SK-N-SH (cell line): ENCODE measurements around the gene TMEM192. TPM values are rescaled to one million over a fixed set of nuclear protein-coding genes. Genes with fewer than 3 reads are reported as not detected.

Experiments
- CTCF ChIA-PET: fragments of 300-600, 350-600 bp; formaldehyde crosslinking; extraction: SDS; loops from one replicate; lab custom pipeline; 2021; lab: Yijun Ruan, JAX
- POLR2A ChIA-PET: fragments of 350-600 bp; sonication (Branson Sonifier 250); formaldehyde crosslinking; extraction: SDS; loops from one replicate; lab custom pipeline; 2020; ENCODE audit warnings: antibody characterized with exemption, inconsistent platforms; lab: Yijun Ruan, JAX
- DNase-seq: peaks from one replicate; pipeline ENCODE4 v3.0.0; 2012
- H2AFZ ChIP-seq: fragments of 200-600 bp; sonication (generic); 2 replicates; pipeline ENCODE4 v1.8.1; 2016; ENCODE audit warnings: antibody characterized with exemption, mild to moderate bottlenecking, low read depth
- H3F3A ChIP-seq: fragments of 200-600 bp; sonication (generic); replicated peaks from 2 replicates; pipeline ENCODE3; 2016; ENCODE audit warnings: antibody characterized with exemption, mild to moderate bottlenecking; ENCODE audit not compliant: insufficient read depth
- H3K27ac ChIP-seq, 2 experiments: fragments of 200-500 bp in 1 of 2; fragments of 200-600 bp in 1 of 2; sonication (Bioruptor generic) in 1 of 2; sonication (generic), shearing (Covaris generic) in 1 of 2; 2 replicates each; pipeline versions ENCODE4 v1.5.1 to v1.6.1; 2014 to 2016; ENCODE audit warnings: low read depth in 2 of 2, inconsistent platforms in 1 of 2, low read length in 1 of 2, mild to moderate bottlenecking in 1 of 2, mixed read lengths in 1 of 2
- H3K27me3 ChIP-seq: fragments of 200-600 bp; sonication (generic), shearing (Covaris generic); 2 replicates; pipeline ENCODE4 v1.6.1; 2016; ENCODE audit warnings: mixed run types; ENCODE audit not compliant: insufficient read depth
- H3K36me3 ChIP-seq, 2 experiments: fragments of 200-500 bp in 1 of 2; fragments of 200-600 bp in 1 of 2; sonication (Bioruptor generic) in 1 of 2; sonication (generic) in 1 of 2; replicated peaks in 1 of 2; 2 replicates each; pipeline versions ENCODE3 to v1.5.1; 2014 to 2016; ENCODE audit warnings: low read length in 1 of 2, mild to moderate bottlenecking in 1 of 2; ENCODE audit not compliant: insufficient read depth in 2 of 2, control insufficient read depth in 1 of 2
- H3K4me1 ChIP-seq, 2 experiments: fragments of 200-500 bp in 1 of 2; fragments of 200-600 bp in 1 of 2; sonication (Bioruptor generic) in 1 of 2; sonication (generic), shearing (Covaris generic) in 1 of 2; 2 replicates each; pipeline versions ENCODE4 v1.5.1 to v1.6.1; 2014 to 2016; ENCODE audit warnings: low read depth in 1 of 2, low read length in 1 of 2, mixed run types in 1 of 2; ENCODE audit not compliant: insufficient read depth in 2 of 2, control insufficient read depth in 1 of 2
- H3K4me2 ChIP-seq: fragments of 200-600 bp; sonication (generic), shearing (Covaris generic); 2 replicates; pipeline ENCODE4 v1.6.1; 2017; ENCODE audit warnings: mixed run types
- H3K4me3 ChIP-seq, 2 experiments: fragments of 200-500 bp in 1 of 2; fragments of 200-600 bp in 1 of 2; sonication (Bioruptor generic) in 1 of 2; sonication (generic), shearing (Covaris generic) in 1 of 2; 2 replicates each; pipeline versions ENCODE4 v1.5.1 to v1.8.1; 2014 to 2016; ENCODE audit warnings: low read depth in 2 of 2, inconsistent platforms in 1 of 2, low read length in 1 of 2, mild to moderate bottlenecking in 1 of 2, mixed read lengths in 1 of 2, moderate library complexity in 1 of 2
- H3K79me2 ChIP-seq: fragments of 200-600 bp; sonication (generic); 2 replicates; pipeline ENCODE4 v1.8.1; 2017; ENCODE audit warnings: mild to moderate bottlenecking; ENCODE audit not compliant: insufficient read depth
- H3K9ac ChIP-seq: fragments of 200-600 bp; sonication (generic); 2 replicates; pipeline ENCODE4 v1.6.1; 2017; ENCODE audit warnings: mixed run types
- H3K9me2 ChIP-seq: fragments of 200-600 bp; sonication (generic); 2 replicates; pipeline ENCODE4 v1.6.1; 2017; ENCODE audit warnings: mixed run types
- H3K9me3 ChIP-seq: fragments of 200-600 bp; sonication (generic); 2 replicates; pipeline ENCODE4 v1.6.1; 2017; ENCODE audit warnings: mixed run types, mild to moderate bottlenecking, moderate library complexity
- H4K20me1 ChIP-seq: fragments of 200-600 bp; sonication (generic); 2 replicates; pipeline ENCODE4 v1.6.1; 2017; ENCODE audit warnings: mild to moderate bottlenecking, mixed run types; ENCODE audit not compliant: insufficient read depth
- FOXM1 ChIP-seq: IDR thresholded peaks from 2 replicates; pipeline ENCODE4 v1.4.0; 2012; ENCODE audit warnings: low read depth, mild to moderate bottlenecking
- GABPA ChIP-seq: IDR thresholded peaks from 2 replicates; pipeline ENCODE4 v1.4.0; 2012; ENCODE audit warnings: low read depth, mild to moderate bottlenecking
- MXI1 ChIP-seq: IDR thresholded peaks from 2 replicates; pipeline ENCODE4 v1.6.1; 2012; ENCODE audit warnings: mild to moderate bottlenecking, low read depth, low read length, improper control_type of control experiment
- NRF1 ChIP-seq: IDR thresholded peaks from 2 replicates; pipeline ENCODE4 v1.6.1; 2012; ENCODE audit warnings: low read depth, mild to moderate bottlenecking, low read length
- RCOR1 ChIP-seq: fragments of 150-350 bp; IDR thresholded peaks from 2 replicates; pipeline ENCODE4 v1.6.1; 2017; ENCODE audit warnings: antibody characterized with exemption, low read length
- RXRA ChIP-seq: IDR thresholded peaks from 2 replicates; pipeline ENCODE4 v1.4.0; 2012; ENCODE audit warnings: low read depth, mild to moderate bottlenecking, borderline replicate concordance
- SIN3A ChIP-seq: IDR thresholded peaks from 2 replicates; pipeline ENCODE4 v1.6.1; 2012; ENCODE audit warnings: low read depth, mild to moderate bottlenecking, low read length, moderate library complexity, borderline replicate concordance
- SMC3 ChIP-seq: IDR thresholded peaks from 2 replicates; pipeline ENCODE4 v1.6.1; 2012; ENCODE audit warnings: low read depth, low read length, improper control_type of control experiment
- TCF12 ChIP-seq: IDR thresholded peaks from 2 replicates; pipeline ENCODE4 v1.4.0; 2012
- USF1 ChIP-seq: IDR thresholded peaks from 2 replicates; pipeline ENCODE4 v1.4.0; 2012; ENCODE audit warnings: low read depth, borderline replicate concordance
- ZBTB33 ChIP-seq: IDR thresholded peaks from 2 replicates; pipeline ENCODE4 v1.4.0; 2012; ENCODE audit warnings: low read depth, borderline replicate concordance
- WGBS: methylation state at CpG from one replicate; pipeline ENCODE4 v1.1.6; 2017; ENCODE audit warnings: low lambda C conversion rate; 5-methylcytosine and 5-hydroxymethylcytosine counted together
- polyA plus RNA-seq, 3 experiments: library from polyadenylated mRNA; depleted of rRNA; stranded (reverse); fragments of >200 nt; gene quantifications; 2 replicates each; pipeline ENCODE4 v1.2.3, GENCODE V29; 2012
- TF ChIP-seq, protein P1 (sequence below): fragments of 200-600 bp; sonication (generic); IDR thresholded peaks from 2 replicates; pipeline ENCODE4 v1.6.1; 2017; ENCODE audit warnings: antibody characterized with exemption, mild to moderate bottlenecking, moderate library complexity
- TF ChIP-seq, protein P2 (sequence below): fragments of 150-350 bp; IDR thresholded peaks from 2 replicates; pipeline ENCODE4 v1.6.1; 2017; ENCODE audit warnings: antibody characterized with exemption, low read length, low read depth, borderline replicate concordance
- TF ChIP-seq, protein P3 (sequence below): fragments of 150-350 bp; IDR thresholded peaks from 2 replicates; pipeline ENCODE4 v1.6.1; 2016; ENCODE audit warnings: mild to moderate bottlenecking, low read depth, low read length

TMEM192 gene
- polyA plus RNA-seq, 1 of the 3 experiments (the other 2 are of a cell fraction): 9.1 TPM

- H3K9ac ChIP-seq: no peak overlapping the region
- CTCF ChIA-PET: interaction anchor here (1.2 kb wide), 1 partner anchor 365 kb away, joined by 3 read pairs; no protein-coding TSS in a partner anchor
- H3K27me3 ChIP-seq: no peaks in the 10 kb centered on the region
- H3K4me2 ChIP-seq: no peak overlapping the region
- WGBS: 100% methylated on average over 3 of the region's 3 CpGs
- no peaks in the 10 kb centered on the region for H3F3A ChIP-seq
- no peaks in the 10 kb centered on the region for H3K4me1 ChIP-seq
- TF ChIP-seq RCOR1: no peak
- TF ChIP-seq NRF1: no peak
- TF ChIP-seq, protein P1, sequence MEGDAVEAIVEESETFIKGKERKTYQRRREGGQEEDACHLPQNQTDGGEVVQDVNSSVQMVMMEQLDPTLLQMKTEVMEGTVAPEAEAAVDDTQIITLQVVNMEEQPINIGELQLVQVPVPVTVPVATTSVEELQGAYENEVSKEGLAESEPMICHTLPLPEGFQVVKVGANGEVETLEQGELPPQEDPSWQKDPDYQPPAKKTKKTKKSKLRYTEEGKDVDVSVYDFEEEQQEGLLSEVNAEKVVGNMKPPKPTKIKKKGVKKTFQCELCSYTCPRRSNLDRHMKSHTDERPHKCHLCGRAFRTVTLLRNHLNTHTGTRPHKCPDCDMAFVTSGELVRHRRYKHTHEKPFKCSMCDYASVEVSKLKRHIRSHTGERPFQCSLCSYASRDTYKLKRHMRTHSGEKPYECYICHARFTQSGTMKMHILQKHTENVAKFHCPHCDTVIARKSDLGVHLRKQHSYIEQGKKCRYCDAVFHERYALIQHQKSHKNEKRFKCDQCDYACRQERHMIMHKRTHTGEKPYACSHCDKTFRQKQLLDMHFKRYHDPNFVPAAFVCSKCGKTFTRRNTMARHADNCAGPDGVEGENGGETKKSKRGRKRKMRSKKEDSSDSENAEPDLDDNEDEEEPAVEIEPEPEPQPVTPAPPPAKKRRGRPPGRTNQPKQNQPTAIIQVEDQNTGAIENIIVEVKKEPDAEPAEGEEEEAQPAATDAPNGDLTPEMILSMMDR: no peak
- TF ChIP-seq FOXM1: no peak
- TF ChIP-seq SMC3: no peak
- no peak for TF ChIP-seq RXRA
- TF ChIP-seq ZBTB33: no peak
- TF ChIP-seq GABPA: no peak
- TF ChIP-seq, protein P2, sequence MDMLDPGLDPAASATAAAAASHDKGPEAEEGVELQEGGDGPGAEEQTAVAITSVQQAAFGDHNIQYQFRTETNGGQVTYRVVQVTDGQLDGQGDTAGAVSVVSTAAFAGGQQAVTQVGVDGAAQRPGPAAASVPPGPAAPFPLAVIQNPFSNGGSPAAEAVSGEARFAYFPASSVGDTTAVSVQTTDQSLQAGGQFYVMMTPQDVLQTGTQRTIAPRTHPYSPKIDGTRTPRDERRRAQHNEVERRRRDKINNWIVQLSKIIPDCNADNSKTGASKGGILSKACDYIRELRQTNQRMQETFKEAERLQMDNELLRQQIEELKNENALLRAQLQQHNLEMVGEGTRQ: no peak
- no peak for TF ChIP-seq SIN3A
- TF ChIP-seq MXI1: no peak
- no peak for TF ChIP-seq TCF12
- no peak for TF ChIP-seq USF1
- TF ChIP-seq, protein P3, sequence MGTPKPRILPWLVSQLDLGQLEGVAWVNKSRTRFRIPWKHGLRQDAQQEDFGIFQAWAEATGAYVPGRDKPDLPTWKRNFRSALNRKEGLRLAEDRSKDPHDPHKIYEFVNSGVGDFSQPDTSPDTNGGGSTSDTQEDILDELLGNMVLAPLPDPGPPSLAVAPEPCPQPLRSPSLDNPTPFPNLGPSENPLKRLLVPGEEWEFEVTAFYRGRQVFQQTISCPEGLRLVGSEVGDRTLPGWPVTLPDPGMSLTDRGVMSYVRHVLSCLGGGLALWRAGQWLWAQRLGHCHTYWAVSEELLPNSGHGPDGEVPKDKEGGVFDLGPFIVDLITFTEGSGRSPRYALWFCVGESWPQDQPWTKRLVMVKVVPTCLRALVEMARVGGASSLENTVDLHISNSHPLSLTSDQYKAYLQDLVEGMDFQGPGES: no peak
- H3K27ac ChIP-seq: no peak overlapping the region
- no peak overlapping the region for H3K4me3 ChIP-seq
- POLR2A ChIA-PET: no interaction called here
- H3K79me2 ChIP-seq: no peaks in the 10 kb centered on the region
- no peak overlapping the region for H2AFZ ChIP-seq
- peaks cover 0 to 18% of the 10 kb centered on the region in 2 experiments for H3K36me3 ChIP-seq
- no peaks in the 10 kb centered on the region for H4K20me1 ChIP-seq
- no peaks in the 10 kb centered on the region for H3K9me2 ChIP-seq
- no peak for DNase-seq
- no peaks in the 10 kb centered on the region for H3K9me3 ChIP-seq
These were observed 11.0 kb downstream of the TMEM192 start for GRCh38 chr4:165101641-165102040.
